Astrocyte of the cerebellum (primary cell): Measurements from ENCODE around the gene CMKLR1.

Source experiments
- DNase-seq: peaks from one replicate; pipeline ENCODE4 v3.0.0-alpha.2; 2011; ENCODE audit warnings: low read depth
- H3K4me3 ChIP-seq: 2 replicates; pipeline ENCODE4 v1.5.1; 2011; ENCODE audit warnings: mild to moderate bottlenecking, low read depth, low read length, moderate library complexity
- CTCF ChIP-seq: IDR thresholded peaks from 2 replicates; pipeline ENCODE4 v1.5.1; 2012; ENCODE audit warnings: low read length, low read depth, moderate library complexity, mild to moderate bottlenecking; ENCODE audit errors: missing control alignments
- in situ Hi-C: cut with HindIII; loops from 2 replicates; pipeline ENCODE4 v1.10.0; 2017; ENCODE audit warnings: low sequenced_read_pairs

CMKLR1 gene

GRCh38 chr12:108271951-108272872 lies 66.9 kb downstream of the CMKLR1 start:
- no peak for TF ChIP-seq CTCF
- H3K4me3 ChIP-seq: no peak overlapping the region
- in situ Hi-C loops: no loop called here

GRCh38 chr12:108270849-108271143 lies 68.3 kb downstream of the CMKLR1 start:
- TF ChIP-seq CTCF: no peak
- no peak overlapping the region for H3K4me3 ChIP-seq
- in situ Hi-C loops: no loop called here
- no peak for DNase-seq

More at GRCh38 chr12:108271951-108272872, 66.9 kb downstream of the CMKLR1 start:
- no peak for DNase-seq

- no peak overlapping the region for H3K4me3 ChIP-seq
- TF ChIP-seq CTCF: no peak
- in situ Hi-C loops: no loop called here
- DNase-seq: no peak
Measured at GRCh38 chr12:108270035-108270848, 68.9 kb downstream of the CMKLR1 start.

- no peak for DNase-seq
- in situ Hi-C loops: no loop called here
- H3K4me3 ChIP-seq: no peak overlapping the region
- TF ChIP-seq CTCF: no peak
Measured at GRCh38 chr12:108269224-108269623, 69.9 kb downstream of the CMKLR1 start.

GRCh38 chr12:108268397-108268796 lies 70.7 kb downstream of the CMKLR1 start:
- no peak for TF ChIP-seq CTCF
- no peak for DNase-seq
- no peak overlapping the region for H3K4me3 ChIP-seq
- in situ Hi-C loops: no loop called here

- TF ChIP-seq CTCF: no peak
- in situ Hi-C loops: no loop called here
- DNase-seq: no peak
- no peak overlapping the region for H3K4me3 ChIP-seq
Measured at GRCh38 chr12:108267450-108267849, 71.7 kb downstream of the CMKLR1 start.
